Activated CD4-positive, alpha-beta T cell treated with anti-CD3 and anti-CD28 coated beads for 36 hours (primary cell): ENCODE results near the gene FEM1B. TPM values are rescaled to one million over a fixed set of nuclear protein-coding genes. Genes with fewer than 3 reads are reported as not detected.

Source experiments
- ATAC-seq: fragments of 200-7000 bp; cut with Tn5 transposase; one replicate; pipeline ENCODE4 v1.10.0; 2021; ENCODE audit warnings: mild to moderate bottlenecking, moderate library complexity
- CTCF ChIA-PET: fragments of 350-600 bp; sonication (Branson Sonifier 250); formaldehyde crosslinking; loops from one replicate; lab custom pipeline; 2021; ENCODE audit warnings: antibody characterized with exemption; lab: Charles Lee
- POLR2A ChIA-PET: fragments of 350-600 bp; sonication (Branson Sonifier 250); formaldehyde crosslinking; loops from one replicate; lab custom pipeline; 2021; ENCODE audit warnings: antibody characterized with exemption, inconsistent platforms; lab: Charles Lee
- DNase-seq: peaks from one replicate; pipeline ENCODE4 v3.0.0-alpha.2; 2020
- H3K27ac Mint-ChIP-seq: one replicate; pipeline ENCODE4 v1.8.0; 2021; ENCODE audit warnings: mixed read lengths
- H3K27me3 Mint-ChIP-seq: one replicate; pipeline ENCODE4 v1.8.0; 2021; ENCODE audit warnings: mixed read lengths
- H3K36me3 Mint-ChIP-seq: one replicate; pipeline ENCODE4 v1.8.0; 2021; ENCODE audit warnings: low read depth, mixed read lengths
- H3K4me1 Mint-ChIP-seq: one replicate; pipeline ENCODE4 v1.8.0; 2021; ENCODE audit warnings: mixed read lengths
- H3K4me3 Mint-ChIP-seq: one replicate; pipeline ENCODE4 v1.8.0; 2021; ENCODE audit warnings: mild to moderate bottlenecking, moderate library complexity, mixed read lengths
- H3K9me3 Mint-ChIP-seq: one replicate; pipeline ENCODE4 v1.8.0; 2021; ENCODE audit warnings: low read depth, mixed read lengths
- intact Hi-C, 2 experiments: fragments of 100-400 bp; cut with DNase I in 1 of 2; cut with micrococcal nuclease in 1 of 2; formaldehyde crosslinking; loops; one replicate each; pipeline versions ENCODE4 v1.14.2 to v1.15.1; 2022 to 2024; cut with DNase I, micrococcal nuclease
- total RNA-seq, 2 experiments: library from RNA; stranded (reverse); gene quantifications; one replicate each; pipeline ENCODE4 v1.2.3, GENCODE V29; 2021

FEM1B gene
- total RNA-seq, 2 experiments from 2014 or later: 41.1 to 50.0 TPM

- intact Hi-C loops: loop anchor here in 1 of 2 experiments (10.0 kb wide), 1 partner anchor 415 kb away; no protein-coding TSS in a partner anchor
- POLR2A ChIA-PET: no interaction called here
- H3K4me3 Mint-ChIP-seq: no peak overlapping the region
- ATAC-seq (no peak), DNase-seq (no peak)
- H3K9me3 Mint-ChIP-seq: no peaks in the 10 kb centered on the region
- no peaks in the 10 kb centered on the region for H3K36me3 Mint-ChIP-seq
- H3K27me3 Mint-ChIP-seq: peaks cover 6% of the 10 kb centered on the region
- peaks cover 8% of the 10 kb centered on the region for H3K4me1 Mint-ChIP-seq
- H3K27ac Mint-ChIP-seq: no peak overlapping the region
- CTCF ChIA-PET: no interaction called here
Measured at GRCh38 chr15:68259883-68260282, 17.7 kb upstream of the FEM1B start.

GRCh38 chr15:68261241-68261640 lies 16.3 kb upstream of the FEM1B start:
- POLR2A ChIA-PET: no interaction called here
- H3K9me3 Mint-ChIP-seq: no peaks in the 10 kb centered on the region
- peaks cover 8% of the 10 kb centered on the region for H3K4me1 Mint-ChIP-seq
- H3K36me3 Mint-ChIP-seq: no peaks in the 10 kb centered on the region
- intact Hi-C loops: no loop called here
- H3K4me3 Mint-ChIP-seq: no peak overlapping the region
- H3K27ac Mint-ChIP-seq: no peak overlapping the region
- CTCF ChIA-PET: interaction anchor here (1.0 kb wide), 1 partner anchor 8 kb away, joined by 5 read pairs; no protein-coding TSS in a partner anchor
- DNase-seq (no peak), ATAC-seq (no peak)
- peaks cover 9% of the 10 kb centered on the region for H3K27me3 Mint-ChIP-seq

- ATAC-seq (no peak), DNase-seq (no peak)
- Mint-ChIP-seq H3K4me1 (peaks cover 7% of the 10 kb centered on the region), H3K27me3 (peaks cover 9% of the 10 kb centered on the region), H3K4me3 (no peak overlapping the region), H3K27ac (no peak overlapping the region), H3K36me3 (no peaks in the 10 kb centered on the region), H3K9me3 (no peaks in the 10 kb centered on the region)
- ChIA-PET POLR2A (no interaction called here), CTCF (interaction anchor here (1.0 kb wide), 1 partner anchor 9 kb away, joined by 5 read pairs; no protein-coding TSS in a partner anchor)
- intact Hi-C loops: no loop called here
Measured at GRCh38 chr15:68261980-68262379, 15.6 kb upstream of the FEM1B start.

GRCh38 chr15:68262514-68263356 lies 14.8 kb upstream of the FEM1B start:
- Mint-ChIP-seq H3K9me3 (no peaks in the 10 kb centered on the region), H3K4me1 (peaks cover 7% of the 10 kb centered on the region), H3K36me3 (no peaks in the 10 kb centered on the region), H3K27ac (no peak overlapping the region), H3K4me3 (no peak overlapping the region), H3K27me3 (peaks cover 10% of the 10 kb centered on the region)
- DNase-seq (no peak), ATAC-seq (no peak)
- ChIA-PET CTCF (interaction anchor here (1.0 kb wide), 1 partner anchor 10 kb away, joined by 5 read pairs; no protein-coding TSS in a partner anchor), POLR2A (no interaction called here)
- intact Hi-C loops: no loop called here

- Mint-ChIP-seq H3K4me1 (peaks cover 2% of the 10 kb centered on the region), H3K4me3 (no peak overlapping the region), H3K27ac (no peak overlapping the region), H3K27me3 (peaks cover 13% of the 10 kb centered on the region), H3K36me3 (no peaks in the 10 kb centered on the region), H3K9me3 (no peaks in the 10 kb centered on the region)
- no peak for DNase-seq
- ChIA-PET POLR2A (no interaction called here), CTCF (interaction anchor here (1.1 kb wide), 2 partner anchors 9 to 13 kb away, joined by 4 to 5 read pairs; partner anchors contain the start of gene FEM1B)
- intact Hi-C loops: no loop called here
- no peak for ATAC-seq
Measured at GRCh38 chr15:68264282-68264681, 13.3 kb upstream of the FEM1B start.

GRCh38 chr15:68265081-68265480 lies 12.5 kb upstream of the FEM1B start:
- no peaks in the 10 kb centered on the region for H3K9me3 Mint-ChIP-seq
- H3K27ac Mint-ChIP-seq: no peak overlapping the region
- ChIA-PET POLR2A (interaction anchor here (0.6 kb wide), 1 partner anchor 234 kb away, joined by 4 read pairs; no protein-coding TSS in a partner anchor), CTCF (interaction anchor here (0.6 to 1.3 kb wide), 5 partner anchors 8 to 206 kb away, joined by 3 to 5 read pairs (median 3); partner anchors contain the start of gene FEM1B)
- no peak for ATAC-seq
- no peak overlapping the region for H3K4me3 Mint-ChIP-seq
- H3K27me3 Mint-ChIP-seq: peaks cover 13% of the 10 kb centered on the region
- H3K36me3 Mint-ChIP-seq: no peaks in the 10 kb centered on the region
- intact Hi-C loops: no loop called here
- H3K4me1 Mint-ChIP-seq: no peaks in the 10 kb centered on the region
- DNase-seq: no peak

GRCh38 chr15:68265674-68266073 lies 11.9 kb upstream of the FEM1B start:
- DNase-seq (no peak), ATAC-seq (no peak)
- Mint-ChIP-seq H3K27ac (no peak overlapping the region), H3K36me3 (no peaks in the 10 kb centered on the region), H3K4me1 (no peaks in the 10 kb centered on the region), H3K27me3 (peaks cover 13% of the 10 kb centered on the region), H3K9me3 (no peaks in the 10 kb centered on the region), H3K4me3 (no peak overlapping the region)
- CTCF ChIA-PET: interaction anchor here (0.7 to 1.3 kb wide), 3 partner anchors 8 to 205 kb away, joined by 3 to 4 read pairs (median 3); no protein-coding TSS in a partner anchor
- POLR2A ChIA-PET: interaction anchor here (0.6 kb wide), 1 partner anchor 235 kb away, joined by 4 read pairs; no protein-coding TSS in a partner anchor
- intact Hi-C loops: no loop called here

- ATAC-seq (no peak), DNase-seq (no peak)
- ChIA-PET POLR2A (no interaction called here), CTCF (no interaction called here)
- H3K36me3 Mint-ChIP-seq: no peaks in the 10 kb centered on the region
- H3K9me3 Mint-ChIP-seq: no peaks in the 10 kb centered on the region
- no peak overlapping the region for H3K27ac Mint-ChIP-seq
- H3K4me3 Mint-ChIP-seq: no peak overlapping the region
- intact Hi-C loops: no loop called here
- peaks cover 4% of the 10 kb centered on the region for H3K4me1 Mint-ChIP-seq
- peaks cover 13% of the 10 kb centered on the region for H3K27me3 Mint-ChIP-seq
Measured at GRCh38 chr15:68268405-68268804, 9.1 kb upstream of the FEM1B start.

GRCh38 chr15:68271854-68272471 lies 5.6 kb upstream of the FEM1B start:
- no peaks in the 10 kb centered on the region for H3K36me3 Mint-ChIP-seq
- CTCF ChIA-PET: no interaction called here
- POLR2A ChIA-PET: no interaction called here
- H3K4me1 Mint-ChIP-seq: peaks cover 14% of the 10 kb centered on the region
- intact Hi-C loops: loop anchor here in 1 of 2 experiments (10.0 kb wide), 1 partner anchor 553 kb away; the partner anchor contains the start of gene ANP32A
- no peak overlapping the region for H3K27ac Mint-ChIP-seq
- no peak for DNase-seq
- H3K27me3 Mint-ChIP-seq: peaks cover 4% of the 10 kb centered on the region
- ATAC-seq: no peak
- no peak overlapping the region for H3K4me3 Mint-ChIP-seq
- H3K9me3 Mint-ChIP-seq: no peaks in the 10 kb centered on the region

GRCh38 chr15:68272721-68273271 lies 4.7 kb upstream of the FEM1B start:
- ChIA-PET POLR2A (no interaction called here), CTCF (interaction anchor here (0.9 to 1.3 kb wide), 2 partner anchors 8 to 34 kb away, joined by 4 read pairs; no protein-coding TSS in a partner anchor)
- no peak overlapping the region for H3K27ac Mint-ChIP-seq
- no peaks in the 10 kb centered on the region for H3K9me3 Mint-ChIP-seq
- no peak for DNase-seq
- no peaks in the 10 kb centered on the region for H3K36me3 Mint-ChIP-seq
- H3K27me3 Mint-ChIP-seq: peaks cover 3% of the 10 kb centered on the region
- no peak overlapping the region for H3K4me3 Mint-ChIP-seq
- intact Hi-C loops: loop anchor here in 1 of 2 experiments (10.0 kb wide), 1 partner anchor 552 kb away; the partner anchor contains the start of gene ANP32A
- H3K4me1 Mint-ChIP-seq: peaks cover 15% of the 10 kb centered on the region
- no peak for ATAC-seq
